ENCODE measurements around the gene TEAD2.

TEAD2 gene

DNA sequence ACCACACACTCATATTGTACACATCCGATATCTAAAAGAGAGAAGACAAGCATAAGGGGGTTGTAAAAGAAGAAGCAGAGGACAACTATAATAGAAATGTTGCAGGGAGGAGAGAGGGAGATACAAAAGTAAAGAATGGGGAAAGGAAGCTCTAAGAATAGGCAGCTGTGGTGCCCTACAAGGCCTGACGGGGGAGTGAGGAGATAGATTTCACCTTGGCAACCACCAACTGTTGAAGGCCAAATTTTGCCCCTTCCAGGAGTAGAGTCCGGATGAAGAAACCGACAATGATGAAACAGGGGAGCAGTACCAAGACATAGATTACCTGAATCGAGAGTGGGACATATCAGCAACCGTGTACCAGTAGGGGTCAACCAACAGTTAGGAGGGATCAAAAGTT lies 53.1 kb downstream of the TEAD2 start:
- TF ChIP-seq GATA2 (IDR thresholded peaks at IDR 0.05; ENCODE audit: low read depth, low read length) (no peak), GATA3 (IDR thresholded peaks at IDR 0.05; ENCODE audit: low read depth, low read length) (no peak)

DNA sequence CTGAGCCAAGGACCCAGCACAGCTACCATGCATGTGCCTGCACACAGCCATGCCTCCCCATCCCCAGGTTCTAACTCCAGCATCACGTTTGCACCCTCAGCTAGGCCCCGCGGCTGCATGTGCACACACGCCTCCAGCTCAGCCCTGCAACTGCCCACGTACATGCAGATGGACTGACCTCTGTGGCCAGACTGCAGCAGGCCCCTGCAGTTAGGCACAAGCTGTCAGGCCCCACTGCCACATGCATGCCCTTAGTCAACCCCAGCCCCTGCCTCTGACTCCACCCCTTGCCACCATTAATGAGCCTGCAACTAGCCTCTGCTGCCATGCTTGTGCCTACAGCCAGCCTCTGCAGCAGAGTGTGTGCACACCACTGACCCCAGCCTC lies 60.4 kb downstream of the TEAD2 start:
- no peak for TF ChIP-seq GATA3 (IDR thresholded peaks at IDR 0.05; ENCODE audit: low read depth, low read length)

DNA sequence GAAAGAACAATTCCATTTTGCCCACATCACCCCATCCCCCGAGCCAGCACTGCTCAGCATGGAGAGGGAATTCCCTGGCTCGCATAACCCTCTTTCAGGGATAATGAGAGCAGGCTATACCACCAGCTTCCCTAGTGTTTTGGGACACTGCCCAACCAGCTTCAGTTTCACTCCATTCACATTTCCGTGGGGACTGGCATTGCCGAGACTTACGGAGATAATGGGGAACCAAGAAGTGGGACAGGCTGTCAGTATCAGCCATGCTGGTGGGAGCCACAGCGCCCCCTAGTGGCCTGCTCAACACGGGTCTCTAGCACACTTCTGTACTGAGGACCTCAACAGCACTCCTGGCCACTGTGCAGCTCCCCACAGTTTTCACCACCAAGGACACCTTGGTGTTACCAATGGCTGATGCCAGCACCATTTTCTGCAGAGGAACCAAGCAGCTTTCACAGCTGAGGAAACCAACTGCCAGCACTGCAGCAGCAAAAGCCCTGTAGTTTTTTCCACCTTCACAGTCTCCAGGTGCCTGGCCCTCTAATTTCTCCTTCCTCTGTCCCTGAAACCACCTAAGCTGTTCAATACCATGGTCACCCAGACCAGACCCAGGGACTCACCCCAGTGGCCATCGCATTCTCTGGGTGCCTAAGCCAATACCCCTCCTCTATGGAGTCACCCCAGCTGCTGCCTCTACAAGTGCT lies 60.9 kb downstream of the TEAD2 start:
- TF ChIP-seq GATA3 (IDR thresholded peaks at IDR 0.05; ENCODE audit: low read depth, low read length), result no peak
- TF ChIP-seq GATA2 (IDR thresholded peaks at IDR 0.05; ENCODE audit: low read depth, low read length), result no peak

DNA sequence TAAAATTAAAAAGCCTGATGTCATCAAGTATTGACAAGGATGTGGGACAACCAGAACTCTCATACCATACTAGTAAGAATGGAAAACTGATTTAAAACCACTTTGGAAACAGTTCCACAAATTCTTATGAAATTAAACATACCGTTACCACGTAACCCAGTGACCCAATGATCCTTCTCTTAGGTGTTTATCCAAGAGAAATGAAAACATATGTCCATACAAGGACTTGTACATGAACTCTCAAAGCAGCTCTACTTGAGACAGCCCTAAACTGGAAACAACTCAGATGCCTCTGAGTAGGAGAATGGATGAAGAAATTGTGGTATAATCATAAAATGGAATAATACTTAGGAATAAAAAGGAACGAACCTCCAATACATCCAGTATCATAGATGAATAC lies 64.8 kb downstream of the TEAD2 start:
- TF ChIP-seq GATA2 (IDR thresholded peaks at IDR 0.05; ENCODE audit: low read depth, low read length) (no peak), GATA3 (IDR thresholded peaks at IDR 0.05; ENCODE audit: low read depth, low read length) (no peak)

DNA sequence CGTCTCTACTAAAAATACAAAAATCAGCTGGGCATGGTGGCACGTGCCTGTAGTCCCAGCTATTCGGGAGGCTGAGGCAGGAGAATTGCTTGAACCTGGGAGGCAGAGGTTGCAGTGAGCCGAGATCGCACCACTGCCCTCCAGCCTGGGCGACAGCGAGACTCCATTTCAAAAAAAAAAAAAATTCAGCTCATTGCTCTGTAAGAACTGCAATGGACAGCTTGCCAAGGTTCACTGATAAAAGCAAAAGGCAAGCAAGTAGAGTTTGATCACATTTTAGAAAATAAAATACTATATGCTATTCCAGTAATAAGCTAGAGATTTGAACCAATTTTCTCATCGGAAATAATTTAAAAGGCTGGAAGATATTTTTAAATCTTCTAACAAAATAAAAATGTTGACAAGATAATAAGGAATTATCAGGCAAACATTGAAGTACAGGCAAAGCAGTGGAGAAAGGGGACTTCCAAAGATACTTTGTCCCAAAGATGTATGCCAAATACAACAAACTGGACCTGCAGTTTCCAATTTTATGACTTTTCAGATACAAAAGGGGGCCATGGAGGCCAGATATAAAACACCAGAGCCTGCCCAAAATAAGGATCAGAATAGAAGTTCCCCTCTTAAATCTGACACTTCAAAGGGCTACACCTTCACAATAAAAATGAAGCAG lies 66.9 kb downstream of the TEAD2 start:
- TF ChIP-seq GATA2 (IDR thresholded peaks at IDR 0.05; ENCODE audit: low read depth, low read length) (no peak), GATA3 (IDR thresholded peaks at IDR 0.05; ENCODE audit: low read depth, low read length) (no peak)

DNA sequence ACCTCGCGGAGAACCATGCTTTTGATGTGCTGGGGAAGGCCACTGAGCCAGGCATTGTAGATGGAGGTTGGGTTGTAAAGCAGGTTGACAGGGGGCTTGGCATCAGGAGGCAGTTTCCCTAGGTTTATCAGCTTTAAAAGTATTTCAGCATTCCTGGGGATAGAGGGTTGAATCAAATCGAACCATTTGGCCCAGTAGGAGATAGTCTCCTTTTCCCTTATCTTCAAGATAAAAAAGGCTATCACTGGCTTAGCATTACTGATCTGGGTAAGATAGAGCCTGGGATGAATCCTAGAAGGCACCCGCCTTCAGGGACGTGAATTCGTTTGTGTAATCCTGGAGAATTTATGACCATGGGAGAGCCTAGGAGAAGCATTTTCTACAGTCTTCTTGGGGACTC lies 67.8 kb downstream of the TEAD2 start:
- TF ChIP-seq GATA3 (IDR thresholded peaks at IDR 0.05; ENCODE audit: low read depth, low read length) (no peak), GATA2 (IDR thresholded peaks at IDR 0.05; ENCODE audit: low read depth, low read length) (no peak)
